ENCODE data around the gene MUC5AC. TPM values are rescaled to one million over a fixed set of nuclear protein-coding genes. Genes with fewer than 3 reads are reported as not detected.

MUC5AC gene
- total RNA-seq, 1 experiment from 2014 or later = not detected

DNA sequence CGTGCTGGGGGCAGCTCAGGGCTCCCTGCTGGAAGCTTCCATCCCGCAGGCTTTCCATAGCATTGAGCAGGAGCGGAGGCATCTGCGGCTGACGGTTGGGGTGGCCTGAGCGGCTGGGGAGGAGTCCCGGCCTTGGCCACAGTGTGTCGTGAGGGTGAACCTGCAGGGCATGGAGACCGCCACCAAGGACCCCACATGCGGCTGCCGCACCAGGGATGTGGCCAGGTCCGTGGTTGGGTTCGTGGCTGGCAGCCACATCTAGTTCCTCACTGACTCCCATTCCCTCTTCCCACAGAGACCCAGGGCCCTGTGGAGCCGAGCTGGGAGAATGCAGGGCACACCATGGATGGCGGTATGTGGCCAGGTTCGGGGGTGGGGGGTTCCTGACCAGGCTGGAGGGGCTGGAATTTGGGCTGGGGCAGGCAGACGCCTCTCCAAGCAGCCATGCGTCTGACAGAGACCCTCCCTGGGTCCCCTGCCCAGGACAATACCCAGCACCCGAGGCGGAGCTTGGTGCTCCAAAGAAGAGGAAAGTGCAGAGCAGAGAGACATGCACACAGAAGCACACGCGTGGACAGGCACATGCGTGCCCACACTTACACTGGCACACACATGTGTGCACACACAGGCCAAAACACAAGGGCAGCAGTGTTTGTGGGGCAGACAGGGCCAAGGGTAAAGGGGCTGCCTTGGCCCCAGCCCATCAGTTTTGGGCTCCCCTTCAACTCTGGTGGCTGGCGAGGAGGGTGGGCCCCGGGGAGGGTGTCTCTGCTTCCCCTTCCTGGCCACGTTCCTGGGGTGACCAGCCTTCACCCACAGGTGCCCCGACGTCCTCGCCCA lies 67.9 kb downstream of the MUC5AC start:
- no peak for DNase-seq (ENCODE audit: low spot score)

- DNase-seq (ENCODE audit: low spot score) = no peak
These were observed 68.7 kb downstream of the MUC5AC start for GRCh38 chr11:1226226-1226985.

- no peak for DNase-seq (ENCODE audit: low spot score)
These were observed 69.3 kb downstream of the MUC5AC start for GRCh38 chr11:1226986-1227550.

DNA sequence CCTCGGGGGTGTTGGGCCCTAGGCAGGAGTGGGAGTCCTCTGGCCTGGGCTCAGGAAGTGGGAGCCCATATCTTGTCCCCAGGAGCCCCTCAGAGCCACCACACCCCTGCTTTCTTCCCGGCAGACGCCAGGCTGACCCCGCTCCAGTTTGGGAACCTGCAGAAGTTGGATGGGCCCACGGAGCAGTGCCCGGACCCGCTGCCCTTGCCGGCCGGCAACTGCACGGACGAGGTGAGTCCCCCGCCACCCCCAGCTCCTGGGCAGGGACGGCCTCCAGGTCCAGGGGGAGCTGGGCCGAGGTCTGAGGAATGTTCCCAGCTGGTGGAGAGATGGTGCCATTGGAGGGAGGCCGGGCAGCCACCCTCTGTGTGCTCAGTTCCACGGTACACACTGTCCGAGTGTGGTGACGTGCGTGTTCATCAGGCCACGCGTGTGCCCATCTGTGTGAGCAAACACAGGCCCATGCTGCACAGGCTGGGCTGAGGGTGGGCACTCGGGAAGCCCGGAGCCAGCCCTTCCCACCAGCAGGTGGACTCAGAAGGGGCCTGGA lies 69.9 kb downstream of the MUC5AC start:
- DNase-seq (ENCODE audit: low spot score) = no peak

DNA sequence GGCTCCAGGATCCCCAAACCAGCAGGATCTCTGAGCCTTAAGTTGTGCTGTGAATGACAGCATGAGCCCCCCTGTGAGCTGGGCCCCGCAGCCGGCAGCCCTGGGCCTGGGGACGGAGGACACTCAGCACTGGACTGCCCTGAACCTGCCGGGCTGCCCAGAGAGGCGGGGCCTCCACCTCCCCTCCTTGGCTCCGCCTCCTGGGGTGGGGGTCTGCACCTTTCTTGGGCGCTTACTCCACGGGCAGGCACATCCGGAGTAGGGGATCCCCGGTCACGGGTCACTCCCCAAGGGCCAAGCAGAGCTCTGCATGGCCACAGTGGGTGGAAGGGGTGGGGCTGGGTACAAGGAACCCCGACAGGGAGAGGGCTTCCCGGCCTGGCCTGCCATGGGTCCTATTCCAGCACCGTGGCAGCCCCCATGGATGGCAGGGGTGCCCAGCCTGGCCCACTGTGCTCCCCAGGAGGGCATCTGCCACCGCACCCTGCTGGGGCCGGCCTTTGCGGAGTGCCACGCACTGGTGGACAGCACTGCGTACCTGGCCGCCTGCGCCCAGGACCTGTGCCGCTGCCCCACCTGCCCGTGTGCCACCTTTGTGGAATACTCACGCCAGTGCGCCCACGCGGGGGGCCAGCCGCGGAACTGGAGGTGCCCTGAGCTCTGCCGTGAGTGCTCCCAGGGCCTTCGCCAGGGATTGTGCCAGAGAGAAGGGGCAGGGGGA lies 70.5 kb downstream of the MUC5AC start:
- DNase-seq (ENCODE audit: low spot score) = no peak

GRCh38 chr11:1228921-1229451 lies 71.2 kb downstream of the MUC5AC start:
- DNase-seq (ENCODE audit: low spot score) = no peak

GRCh38 chr11:1229471-1230120 lies 71.8 kb downstream of the MUC5AC start:
- DNase-seq (ENCODE audit: low spot score) = no peak

- no peak for DNase-seq (ENCODE audit: low spot score)
These were observed 72.3 kb downstream of the MUC5AC start for GRCh38 chr11:1230121-1230455.

DNA sequence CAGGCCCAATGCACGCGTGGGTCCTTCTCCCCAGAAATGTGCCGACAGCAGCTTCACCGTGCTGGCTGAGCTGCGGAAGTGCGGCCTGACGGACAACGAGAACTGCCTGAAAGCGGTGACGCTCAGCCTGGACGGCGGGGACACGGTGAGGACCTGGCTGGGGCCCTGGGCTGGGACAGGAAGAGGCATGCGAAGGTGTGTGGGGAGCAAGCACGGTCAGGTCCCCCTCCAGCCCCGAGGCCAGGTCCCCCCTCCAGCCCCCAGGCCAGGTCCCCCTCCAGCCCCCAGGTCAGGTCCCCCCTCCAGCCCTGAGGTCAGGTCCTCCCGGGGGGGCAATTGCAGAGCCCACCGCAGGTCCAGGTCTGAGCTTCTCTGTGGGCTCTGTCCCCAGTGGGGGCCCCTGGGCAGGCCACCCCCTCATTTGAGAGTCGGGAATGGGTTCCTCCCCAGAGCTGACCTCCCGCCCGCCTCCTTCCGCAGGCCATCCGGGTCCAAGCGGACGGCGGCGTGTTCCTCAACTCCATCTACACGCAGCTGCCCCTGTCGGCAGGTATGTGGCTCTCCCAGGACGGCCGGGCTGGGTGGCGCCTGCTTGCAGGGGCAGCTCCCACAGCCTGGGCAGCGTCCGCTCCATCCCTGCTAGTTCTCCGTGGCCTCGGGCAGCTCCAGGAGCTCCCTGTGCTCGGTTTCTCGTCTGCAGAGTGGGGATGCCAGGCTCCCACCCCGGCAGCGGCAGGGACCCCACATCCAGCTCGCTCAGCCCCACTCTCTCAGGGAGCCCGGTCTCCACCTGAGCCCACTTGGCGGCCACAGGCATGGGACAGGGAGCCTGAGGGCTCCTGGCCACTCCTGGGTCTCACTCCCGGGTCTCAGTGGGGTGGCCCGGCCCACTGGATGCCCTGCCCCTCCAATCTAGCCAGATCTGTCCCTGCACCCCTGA lies 73.0 kb downstream of the MUC5AC start:
- no peak for DNase-seq (ENCODE audit: low spot score)

- no peak for DNase-seq (ENCODE audit: low spot score)
These were observed 73.8 kb downstream of the MUC5AC start for GRCh38 chr11:1231396-1232020.

- no peak for DNase-seq (ENCODE audit: low spot score)
These were observed 74.5 kb downstream of the MUC5AC start for GRCh38 chr11:1232021-1232882.

DNA sequence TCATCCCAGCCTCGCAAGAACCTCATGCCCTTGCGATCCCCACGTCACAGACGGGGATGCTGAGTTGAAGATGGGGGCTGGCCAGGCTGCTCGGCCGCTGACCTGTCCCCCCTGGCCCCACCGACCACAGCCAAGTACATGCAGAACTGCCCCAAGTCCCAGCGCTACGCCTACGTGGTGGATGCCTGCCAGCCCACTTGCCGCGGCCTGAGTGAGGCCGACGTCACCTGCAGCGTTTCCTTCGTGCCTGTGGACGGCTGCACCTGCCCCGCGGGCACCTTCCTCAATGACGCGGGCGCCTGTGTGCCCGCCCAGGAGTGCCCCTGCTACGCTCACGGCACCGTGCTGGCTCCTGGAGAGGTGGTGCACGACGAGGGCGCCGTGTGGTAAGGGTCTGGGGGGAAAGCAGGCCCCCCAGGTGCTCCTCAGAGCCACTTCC lies 75.1 kb downstream of the MUC5AC start:
- no peak for DNase-seq (ENCODE audit: low spot score)

GRCh38 chr11:1233351-1234053 lies 75.7 kb downstream of the MUC5AC start:
- no peak for DNase-seq (ENCODE audit: low spot score)

- no peak for DNase-seq (ENCODE audit: low spot score)
These were observed 76.4 kb downstream of the MUC5AC start for GRCh38 chr11:1234054-1234720.

- no peak for DNase-seq (ENCODE audit: low spot score)
These were observed 77.1 kb downstream of the MUC5AC start for GRCh38 chr11:1234771-1235305.

- no peak for DNase-seq (ENCODE audit: low spot score)
These were observed 77.7 kb downstream of the MUC5AC start for GRCh38 chr11:1235306-1235900.

All from A172 (cell line).